SH-SY5Y (cell line): ENCODE results near the gene EVA1A.

ENCODE experiments used
- GATA2 ChIP-seq: IDR thresholded peaks from 2 replicates; pipeline ENCODE4 v1.6.1; 2011; ENCODE audit warnings: mild to moderate bottlenecking, low read depth, low read length
- GATA3 ChIP-seq: IDR thresholded peaks from 2 replicates; pipeline ENCODE4 v1.6.1; 2011; ENCODE audit warnings: low read depth, mild to moderate bottlenecking, low read length, moderate library complexity

GRCh38 chr2:75568174-75568573 is 7.4 kb upstream of the EVA1A start:
- TF ChIP-seq GATA2 (no peak), GATA3 (no peak)
